HL-60/S4 treated with retinoic acid at 250 ng/mL for 4 days and 3 days (cell line): ENCODE results near the gene RAD23B.
"Not testable (repeated sequence)": the region's sequence is repeated elsewhere in the genome, so short reads cannot be mapped to it uniquely, and the experiment has no call there.

ENCODE experiments used
- in situ Hi-C: fragments of 300-500 bp; cut with MboI; formaldehyde crosslinking; loops from 2 replicates; pipeline ENCODE4 v1.7.0; 2022; ENCODE audit warnings: low sequenced_read_pairs

Gene RAD23B

GRCh38 chr9:107282759-107283622 lies at the start of gene RAD23B:
TSS of gene RAD23B (plus strand) at chr9:107283279. CDS start at chr9:107283630, 351 bp downstream.
- in situ Hi-C loops, result no loop called here

- in situ Hi-C loops, result no loop called here
Measured at GRCh38 chr9:107235765-107236442, 47.2 kb upstream of the RAD23B start.

GRCh38 chr9:107237873-107238272 lies 45.2 kb upstream of the RAD23B start:
- in situ Hi-C loops, result no loop called here

- in situ Hi-C loops, result no loop called here
Measured at GRCh38 chr9:107239474-107239873, 43.6 kb upstream of the RAD23B start.

GRCh38 chr9:107240260-107240659 lies 42.8 kb upstream of the RAD23B start:
- in situ Hi-C loops, result no loop called here

GRCh38 chr9:107242073-107243030 lies 40.7 kb upstream of the RAD23B start:
- in situ Hi-C loops, result no loop called here

GRCh38 chr9:107243742-107244141 lies 39.3 kb upstream of the RAD23B start:
- in situ Hi-C loops, result no loop called here

- in situ Hi-C loops, result no loop called here
Measured at GRCh38 chr9:107246259-107247254, 36.5 kb upstream of the RAD23B start.

GRCh38 chr9:107248714-107249113 lies 34.4 kb upstream of the RAD23B start:
- in situ Hi-C loops, result no loop called here

- in situ Hi-C loops, result no loop called here
Measured at GRCh38 chr9:107249131-107249533, 33.9 kb upstream of the RAD23B start.

- in situ Hi-C loops, result no loop called here
Measured at GRCh38 chr9:107249665-107250285, 33.3 kb upstream of the RAD23B start.

- in situ Hi-C loops, result no loop called here
Measured at GRCh38 chr9:107251756-107252322, 31.2 kb upstream of the RAD23B start.

- in situ Hi-C loops, result no loop called here
Measured at GRCh38 chr9:107258919-107259318, 24.2 kb upstream of the RAD23B start.

- in situ Hi-C loops, result not testable (repeated sequence)
Measured at GRCh38 chr9:107259751-107260313, 23.2 kb upstream of the RAD23B start.

GRCh38 chr9:107260437-107261081 lies 22.5 kb upstream of the RAD23B start:
- in situ Hi-C loops, result no loop called here

- in situ Hi-C loops, result no loop called here
Measured at GRCh38 chr9:107261106-107261505, 22.0 kb upstream of the RAD23B start.

GRCh38 chr9:107263289-107263688 lies 19.8 kb upstream of the RAD23B start:
- in situ Hi-C loops, result no loop called here
